GM21529 (cell line): ENCODE results near the gene PHPT1.
A peak's percentile ranks its signal among the peaks of the same experiment; 100 is the strongest.
"Not testable (repeated sequence)": the region's sequence is repeated elsewhere in the genome, so short reads cannot be mapped to it uniquely, and the experiment has no call there.

Source experiments
- ATAC-seq: cut with Tn5 transposase; IDR thresholded peaks from one replicate; pipeline ENCODE4 v1.9.1; 2021; ENCODE audit not compliant: unreplicated experiment

PHPT1 gene

GRCh38 chr9:136837146-136837855, 11.9 kb upstream of the PHPT1 start:
- no peak for ATAC-seq

- ATAC-seq: not testable (repeated sequence)
Observed at GRCh38 chr9:136837856-136838277, 11.3 kb upstream of the PHPT1 start.

GRCh38 chr9:136838314-136839228, 10.6 kb upstream of the PHPT1 start:
- ATAC-seq: no peak

GRCh38 chr9:136839229-136840139, 9.7 kb upstream of the PHPT1 start:
- no peak for ATAC-seq

GRCh38 chr9:136840140-136840876, 8.9 kb upstream of the PHPT1 start:
- ATAC-seq: no peak

GRCh38 chr9:136840877-136841645, 8.1 kb upstream of the PHPT1 start:
- no peak for ATAC-seq

- not testable (repeated sequence) for ATAC-seq
Observed at GRCh38 chr9:136841646-136842379, 7.4 kb upstream of the PHPT1 start.

GRCh38 chr9:136842380-136842948, 6.7 kb upstream of the PHPT1 start, which contains the start of gene AJM1:
TSS of gene AJM1 (plus strand) at chr9:136842478. CDS start at chr9:136844415, 1,937 bp downstream.
- ATAC-seq: peak; percentile 71

- not testable (repeated sequence) for ATAC-seq
Observed at GRCh38 chr9:136843159-136843800, 5.9 kb upstream of the PHPT1 start.

GRCh38 chr9:136843801-136844740, 5.1 kb upstream of the PHPT1 start:
- not testable (repeated sequence) for ATAC-seq

GRCh38 chr9:136844761-136845464, 4.3 kb upstream of the PHPT1 start:
- no peak for ATAC-seq

- no peak for ATAC-seq
Observed at GRCh38 chr9:136845465-136846260, 3.5 kb upstream of the PHPT1 start.

- no peak for ATAC-seq
Observed at GRCh38 chr9:136846376-136847087, 2.7 kb upstream of the PHPT1 start.

GRCh38 chr9:136847088-136847825, 2.0 kb upstream of the PHPT1 start:
- no peak for ATAC-seq
